ENCODE data around the gene ARHGEF16.

The ARHGEF16 gene

GRCh38 chr1:3522564-3523265 is 68.2 kb downstream of the ARHGEF16 start:
- no peak for DNase-seq

- DNase-seq = no peak
Observed at GRCh38 chr1:3523980-3524379, 69.5 kb downstream of the ARHGEF16 start.

- DNase-seq = no peak
Observed at GRCh38 chr1:3524556-3525203, 70.2 kb downstream of the ARHGEF16 start.

DNA sequence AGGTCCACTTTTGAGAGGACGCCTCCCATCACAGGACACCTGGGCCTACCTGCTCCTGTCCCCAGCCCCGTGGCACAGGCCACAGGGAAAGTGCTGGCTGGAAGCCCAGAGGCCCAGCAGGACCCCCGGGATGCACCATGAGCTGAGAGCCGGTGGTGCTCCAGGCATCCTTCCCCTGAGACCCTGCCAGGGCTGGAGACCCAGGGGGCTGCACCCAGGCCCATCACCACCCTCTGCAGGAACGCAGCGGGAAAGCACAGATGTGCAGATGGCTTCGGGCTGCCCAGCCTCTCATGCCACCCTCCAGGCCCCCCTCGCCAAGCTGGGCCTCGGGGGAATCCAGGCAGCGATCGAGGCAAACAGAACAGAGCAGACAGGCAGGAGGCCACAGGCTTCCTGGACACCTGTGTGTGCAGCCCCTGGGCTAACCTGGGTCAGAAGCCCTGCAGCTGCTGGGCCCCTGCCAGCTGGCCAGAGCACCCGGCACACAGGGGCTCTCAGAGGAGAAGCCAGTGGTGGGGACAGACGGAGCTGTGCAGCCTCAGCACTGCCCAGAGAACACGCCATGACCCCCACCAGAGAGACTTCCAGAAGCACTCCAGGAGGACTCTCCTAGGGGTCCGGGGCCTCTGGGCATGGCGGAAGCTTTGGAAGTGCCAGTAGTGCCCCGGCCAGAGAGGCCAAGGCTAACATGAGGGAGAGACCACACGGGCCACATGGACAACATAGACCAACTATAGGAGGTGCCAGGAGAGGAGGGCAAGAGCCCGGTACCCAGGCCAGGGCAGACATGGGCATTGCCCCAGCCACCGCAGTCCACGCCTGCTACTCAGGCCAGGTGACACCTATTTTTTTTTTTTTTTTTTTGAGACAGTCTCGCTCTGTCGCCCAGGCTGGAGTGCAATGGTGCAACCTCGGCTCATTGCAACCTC is 71.4 kb downstream of the ARHGEF16 start:
- no peak for DNase-seq

- DNase-seq = no peak
Observed at GRCh38 chr1:3527774-3528173, 73.3 kb downstream of the ARHGEF16 start.

- DNase-seq = no peak
Observed at GRCh38 chr1:3529099-3529729, 74.7 kb downstream of the ARHGEF16 start.

DNA sequence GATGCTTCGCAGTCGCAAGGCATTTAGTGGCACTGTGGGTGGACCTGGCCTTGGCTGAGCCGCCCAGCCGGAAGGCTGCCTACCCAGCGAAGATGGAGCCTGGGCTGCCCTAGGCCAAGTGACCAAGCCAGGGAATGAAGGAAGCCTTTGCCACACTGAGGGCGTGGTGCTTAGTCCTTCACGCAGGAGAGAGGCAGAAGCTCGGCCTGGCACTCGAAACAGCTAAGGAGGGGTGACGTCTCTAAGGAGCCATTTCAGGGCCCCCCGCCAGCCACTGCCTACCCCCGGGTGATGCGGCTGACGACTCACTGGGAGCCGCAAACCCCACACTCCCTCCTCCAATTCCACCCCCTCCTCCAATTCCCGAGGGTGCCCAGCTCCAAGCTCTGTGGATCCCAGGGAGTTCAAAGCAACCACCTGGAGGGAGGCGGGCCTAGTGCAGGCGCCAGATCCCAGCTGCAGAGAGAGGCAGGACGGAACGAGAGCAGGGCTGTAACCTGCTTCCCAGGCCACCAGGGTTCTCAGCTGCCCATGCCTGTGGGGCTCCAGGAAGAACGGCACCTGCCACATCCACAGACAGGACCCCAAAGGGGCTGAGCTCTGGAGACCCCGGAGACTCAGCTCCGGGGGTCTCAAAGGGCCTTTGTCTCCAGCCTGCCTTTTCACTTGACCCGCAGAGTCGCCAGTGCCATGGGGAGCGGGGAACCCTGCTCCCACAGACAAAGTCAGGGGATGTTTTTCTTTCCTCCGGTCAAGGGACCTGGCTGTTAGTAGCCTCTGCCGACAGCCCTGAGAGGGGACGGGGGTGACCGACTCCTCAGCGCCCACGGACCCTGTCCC is 75.8 kb downstream of the ARHGEF16 start:
- DNase-seq = peak; percentile 25
